GM18909 (cell line): ENCODE data around the gene ZP3.
A peak's percentile ranks its signal among the peaks of the same experiment; 100 is the strongest.
"Not testable (repeated sequence)": the region's sequence is repeated elsewhere in the genome, so short reads cannot be mapped to it uniquely, and the experiment has no call there.

Source experiments
- ATAC-seq: cut with Tn5 transposase; IDR thresholded peaks from one replicate; pipeline ENCODE4 v1.9.1; 2021; ENCODE audit warnings: mild to moderate bottlenecking; ENCODE audit not compliant: unreplicated experiment, poor library complexity

The ZP3 gene

DNA sequence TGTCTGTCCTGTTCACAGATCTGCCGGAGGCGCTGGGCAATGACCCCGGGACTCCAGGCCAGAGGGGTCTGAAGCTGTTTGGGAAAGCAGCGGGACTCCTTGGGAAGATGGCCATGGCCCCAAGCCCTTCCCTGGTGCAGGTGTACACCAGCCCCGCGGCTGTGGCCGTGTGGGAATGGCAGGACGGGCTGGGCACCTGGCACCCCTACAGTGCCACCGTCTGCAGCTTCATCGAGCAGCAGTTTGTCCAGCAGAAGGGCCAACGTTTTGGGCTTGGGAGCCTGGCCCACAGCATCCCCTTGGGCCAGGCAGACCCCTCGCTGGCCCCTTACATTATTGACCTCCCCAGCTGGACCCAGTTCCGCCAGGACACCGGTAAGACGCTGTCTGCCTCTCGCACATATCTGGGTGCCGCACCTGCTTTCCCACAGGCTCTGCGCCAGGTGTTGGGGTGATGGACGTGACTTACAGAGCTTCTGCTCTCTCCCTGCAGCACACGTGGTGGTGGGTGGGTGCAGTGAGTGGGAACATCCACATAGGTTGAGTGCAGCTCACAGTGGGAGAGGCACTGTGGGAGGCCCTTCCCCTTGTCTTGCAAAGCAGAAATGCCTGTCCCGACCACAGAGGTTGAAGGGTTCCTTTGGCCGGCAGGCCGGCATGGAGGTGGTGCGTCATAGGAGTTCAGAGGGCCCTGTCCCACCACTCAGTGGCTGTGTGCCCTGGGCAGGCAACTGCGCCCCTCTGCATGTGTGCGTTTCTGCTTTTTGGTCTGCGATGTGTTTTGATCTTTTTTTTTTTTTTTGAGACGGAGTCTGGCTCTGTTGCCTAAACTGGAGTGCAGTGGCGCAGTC lies 55.9 kb downstream of the ZP3 start:
- ATAC-seq = not testable (repeated sequence)

- ATAC-seq = not testable (repeated sequence)
These were observed 57.9 kb downstream of the ZP3 start for GRCh38 chr7:76482660-76483059.

DNA sequence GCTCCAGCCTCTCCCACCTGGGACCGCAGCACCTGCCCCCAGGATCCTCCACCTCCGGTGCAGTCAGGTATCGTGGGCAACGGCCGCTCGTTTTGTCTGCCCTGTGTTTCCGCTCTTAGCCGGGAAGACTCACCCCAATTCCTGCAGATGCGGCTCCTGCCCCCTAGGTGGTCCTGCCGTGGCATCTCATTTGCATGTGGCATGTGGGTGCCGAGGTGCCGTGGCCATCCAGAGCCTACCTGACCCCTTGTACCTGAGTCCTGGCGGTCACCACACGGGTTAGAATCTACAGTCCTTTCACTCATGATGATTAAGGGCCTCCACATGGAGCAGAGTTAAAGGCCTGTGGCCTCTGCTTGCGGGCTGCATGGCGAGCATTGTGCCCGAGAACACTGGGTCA lies 58.3 kb downstream of the ZP3 start:
- not testable (repeated sequence) for ATAC-seq

DNA sequence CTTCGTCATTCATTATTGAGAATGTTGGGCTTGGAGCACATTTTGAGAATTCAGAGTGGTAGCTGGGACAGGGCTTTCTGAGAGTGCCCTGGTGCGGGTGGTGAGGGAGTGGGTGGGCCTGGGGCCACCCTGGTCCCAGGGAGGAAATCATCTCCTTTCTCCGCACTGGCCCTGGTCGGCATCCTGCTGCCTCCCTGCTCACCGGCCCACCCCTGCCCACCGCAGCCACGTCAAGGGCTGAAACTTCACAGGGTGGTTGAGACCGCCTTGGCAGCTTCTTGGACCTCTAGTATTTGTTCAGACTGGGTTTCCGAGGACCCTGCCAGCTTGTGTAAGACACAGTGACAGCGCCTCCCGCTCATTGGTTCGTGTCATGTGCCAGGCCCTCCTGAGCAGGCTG lies 59.7 kb downstream of the ZP3 start:
- not testable (repeated sequence) for ATAC-seq

DNA sequence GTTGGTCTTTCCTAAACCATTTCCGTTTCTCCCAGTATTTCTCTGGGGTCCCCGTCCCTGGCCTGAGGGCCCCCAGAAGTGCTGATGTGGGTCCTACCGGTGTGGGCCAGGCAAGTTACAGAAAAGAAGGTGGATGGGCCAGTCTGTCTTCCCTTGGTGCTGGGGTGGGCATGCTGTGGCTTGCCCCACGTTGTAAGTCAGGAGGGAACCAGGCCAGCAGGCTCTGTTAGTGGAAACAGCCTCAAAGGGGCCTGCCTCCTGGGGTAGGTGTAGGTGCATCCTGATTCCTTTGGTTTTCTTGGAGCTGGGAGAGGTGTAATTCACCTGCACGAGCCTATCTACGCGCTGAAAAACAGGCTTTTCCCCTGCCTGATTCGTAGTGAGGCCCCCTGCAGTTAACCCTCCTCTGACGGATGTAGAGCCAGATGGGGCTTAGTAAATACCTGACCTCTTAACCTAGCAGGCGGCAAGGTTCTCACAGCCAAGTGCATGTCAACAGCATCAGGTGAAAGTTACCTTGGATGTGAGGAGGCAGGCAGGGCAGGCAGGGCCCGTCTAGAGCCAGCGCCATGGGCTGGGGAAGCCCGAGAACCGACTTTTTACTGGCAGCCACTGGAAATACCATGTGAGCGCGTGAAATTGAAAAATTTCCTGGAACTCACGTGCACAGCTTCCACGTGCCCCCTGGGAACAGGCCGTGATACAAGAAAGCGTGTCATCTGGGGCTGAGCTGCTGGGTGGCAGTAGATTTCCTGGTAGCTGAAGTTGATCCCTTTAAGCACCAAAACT lies 61.3 kb downstream of the ZP3 start:
- peak; percentile 20 for ATAC-seq

GRCh38 chr7:76486618-76487017 lies 61.9 kb downstream of the ZP3 start:
- peak; percentile 99 for ATAC-seq

- ATAC-seq = not testable (repeated sequence)
These were observed 63.2 kb downstream of the ZP3 start for GRCh38 chr7:76487969-76488368.
